Measurements from ENCODE around the gene NUDT21. TPM values are rescaled to one million over a fixed set of nuclear protein-coding genes. Genes with fewer than 3 reads are reported as not detected.

Gene NUDT21
- total and polyA plus RNA-seq, 11 donors: 10.9 to 74.3 (median 61.7) TPM

DNA sequence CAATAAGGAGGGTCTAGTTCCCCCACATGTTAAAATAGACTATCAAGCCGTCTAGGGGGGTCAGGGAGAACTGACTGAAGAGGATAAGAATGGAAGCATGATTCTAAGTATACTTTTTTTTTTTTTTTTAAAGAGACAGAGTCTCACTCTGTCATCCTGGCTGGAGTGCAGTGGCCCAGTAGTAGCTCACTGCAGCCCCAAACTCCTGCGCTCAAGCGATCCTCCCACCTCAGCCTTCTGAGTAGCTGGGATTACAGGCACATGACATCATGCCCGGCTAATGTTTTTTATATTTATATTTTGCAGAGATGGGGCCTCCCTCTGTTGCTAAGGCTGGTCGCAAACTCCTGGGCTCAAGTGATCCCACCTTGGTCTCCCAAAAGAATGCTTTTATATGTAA is 40.0 kb downstream of the NUDT21 start:
- H3K4me3 ChIP-seq: no peak overlapping the region
- no peak for ATAC-seq
- no peak overlapping the region for H3K27ac ChIP-seq
- no peaks in the 10 kb centered on the region for H3K27me3 ChIP-seq
- 55 to 82% (median 72%) methylated on average over 5 of the region's 5 CpGs for WGBS, 4 donors
- peaks cover 2 to 77% (median 61%) of the 10 kb centered on the region in 9 donors for H3K36me3 ChIP-seq
- TF ChIP-seq, protein P1, sequence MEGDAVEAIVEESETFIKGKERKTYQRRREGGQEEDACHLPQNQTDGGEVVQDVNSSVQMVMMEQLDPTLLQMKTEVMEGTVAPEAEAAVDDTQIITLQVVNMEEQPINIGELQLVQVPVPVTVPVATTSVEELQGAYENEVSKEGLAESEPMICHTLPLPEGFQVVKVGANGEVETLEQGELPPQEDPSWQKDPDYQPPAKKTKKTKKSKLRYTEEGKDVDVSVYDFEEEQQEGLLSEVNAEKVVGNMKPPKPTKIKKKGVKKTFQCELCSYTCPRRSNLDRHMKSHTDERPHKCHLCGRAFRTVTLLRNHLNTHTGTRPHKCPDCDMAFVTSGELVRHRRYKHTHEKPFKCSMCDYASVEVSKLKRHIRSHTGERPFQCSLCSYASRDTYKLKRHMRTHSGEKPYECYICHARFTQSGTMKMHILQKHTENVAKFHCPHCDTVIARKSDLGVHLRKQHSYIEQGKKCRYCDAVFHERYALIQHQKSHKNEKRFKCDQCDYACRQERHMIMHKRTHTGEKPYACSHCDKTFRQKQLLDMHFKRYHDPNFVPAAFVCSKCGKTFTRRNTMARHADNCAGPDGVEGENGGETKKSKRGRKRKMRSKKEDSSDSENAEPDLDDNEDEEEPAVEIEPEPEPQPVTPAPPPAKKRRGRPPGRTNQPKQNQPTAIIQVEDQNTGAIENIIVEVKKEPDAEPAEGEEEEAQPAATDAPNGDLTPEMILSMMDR (IDR thresholded peaks at IDR 0.05): no peak
- no peak for TF ChIP-seq POLR2A (IDR thresholded peaks at IDR 0.05)
- intact Hi-C loops (cut with DNase I): no loop called here
- H3K4me1 ChIP-seq: peaks cover 0 to 23% (median 7%) of the 10 kb centered on the region in 12 donors
- DNase-seq: no peak
- no peaks in the 10 kb centered on the region for H3K9me3 ChIP-seq

DNA sequence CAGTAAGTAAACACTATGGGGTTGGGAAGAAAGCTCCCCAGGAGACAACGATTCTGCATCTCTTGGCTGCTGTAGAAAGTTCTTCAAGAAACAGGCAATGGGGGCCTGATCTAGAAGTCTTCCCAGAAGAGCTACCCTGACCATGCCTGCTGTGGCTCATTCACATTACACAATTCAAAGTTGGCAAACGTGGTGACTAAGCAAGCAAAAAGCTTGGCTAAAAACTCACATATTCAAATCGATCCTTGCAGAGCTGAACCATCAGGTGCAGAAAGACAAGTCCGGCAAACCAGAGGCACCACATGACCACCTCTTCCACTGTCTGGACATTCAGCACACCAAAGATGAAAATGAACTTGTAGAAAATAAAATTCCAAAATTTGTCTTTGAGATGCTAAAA is 41.9 kb downstream of the NUDT21 start:
- no peak for ATAC-seq
- Histone ChIP-seq H3K4me1 (peaks cover 0 to 7% (median 0%) of the 10 kb centered on the region in 12 donors), H3K27ac (no peak overlapping the region), H3K4me3 (no peak overlapping the region), H3K36me3 (peaks cover 5 to 91% (median 75%) of the 10 kb centered on the region in 9 donors), H3K27me3 (no peaks in the 10 kb centered on the region), H3K9me3 (no peaks in the 10 kb centered on the region)
- WGBS, 4 donors: 80 to 91% (median 86%) methylated on average over 4 of the region's 4 CpGs
- intact Hi-C loops (cut with DNase I): no loop called here
- DNase-seq: no peak
- TF ChIP-seq, protein P1 (IDR thresholded peaks at IDR 0.05): no peak
- TF ChIP-seq POLR2A (IDR thresholded peaks at IDR 0.05): no peak

DNA sequence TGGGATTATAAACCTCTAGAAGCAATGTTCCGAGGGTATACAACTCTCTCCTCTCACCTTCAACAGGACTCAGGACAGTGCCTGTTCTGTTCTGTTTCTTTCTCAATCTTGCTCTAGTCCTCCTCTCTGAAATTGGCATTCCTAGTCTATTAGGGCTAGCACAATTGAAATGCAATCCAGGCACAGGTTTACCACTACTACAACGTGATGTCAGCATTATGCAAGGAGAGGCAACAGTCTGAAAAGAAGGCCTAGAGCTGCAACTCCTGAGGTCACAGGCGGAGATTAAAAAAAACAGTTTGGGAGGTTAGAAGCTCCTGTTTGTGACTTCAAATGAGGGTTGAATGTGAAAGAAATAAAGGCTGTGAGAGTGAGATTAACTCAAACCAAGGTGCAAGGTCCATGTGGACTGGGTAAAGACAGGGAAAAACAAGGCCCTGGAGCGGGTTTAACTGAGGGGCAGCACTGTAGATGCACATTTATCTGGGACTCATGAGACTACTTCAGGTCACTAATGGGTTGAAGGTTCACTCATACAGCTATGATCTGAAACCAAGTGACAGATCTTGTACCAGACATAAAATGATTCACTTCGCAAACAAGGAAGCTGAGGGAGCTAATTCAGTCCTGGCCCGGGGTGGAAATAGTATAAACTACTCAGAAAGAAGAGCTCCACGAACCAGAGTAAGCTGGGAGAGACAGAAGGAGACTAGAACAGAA is 42.6 kb downstream of the NUDT21 start:
- WGBS, 4 donors: 74 to 90% (median 86%) methylated on average over 7 of the region's 7 CpGs
- H3K27me3 ChIP-seq: no peaks in the 10 kb centered on the region
- H3K27ac ChIP-seq: no peak overlapping the region
- no peak for TF ChIP-seq POLR2A (IDR thresholded peaks at IDR 0.05)
- TF ChIP-seq, protein P1 (IDR thresholded peaks at IDR 0.05): no peak
- no peak for ATAC-seq
- H3K9me3 ChIP-seq: no peaks in the 10 kb centered on the region
- intact Hi-C loops (cut with DNase I): no loop called here
- H3K36me3 ChIP-seq: peaks cover 5 to 94% (median 76%) of the 10 kb centered on the region in 9 donors
- H3K4me1 ChIP-seq: peaks cover 0 to under 1% (median 0%) of the 10 kb centered on the region in 12 donors
- no peak for DNase-seq
- no peak overlapping the region for H3K4me3 ChIP-seq

DNA sequence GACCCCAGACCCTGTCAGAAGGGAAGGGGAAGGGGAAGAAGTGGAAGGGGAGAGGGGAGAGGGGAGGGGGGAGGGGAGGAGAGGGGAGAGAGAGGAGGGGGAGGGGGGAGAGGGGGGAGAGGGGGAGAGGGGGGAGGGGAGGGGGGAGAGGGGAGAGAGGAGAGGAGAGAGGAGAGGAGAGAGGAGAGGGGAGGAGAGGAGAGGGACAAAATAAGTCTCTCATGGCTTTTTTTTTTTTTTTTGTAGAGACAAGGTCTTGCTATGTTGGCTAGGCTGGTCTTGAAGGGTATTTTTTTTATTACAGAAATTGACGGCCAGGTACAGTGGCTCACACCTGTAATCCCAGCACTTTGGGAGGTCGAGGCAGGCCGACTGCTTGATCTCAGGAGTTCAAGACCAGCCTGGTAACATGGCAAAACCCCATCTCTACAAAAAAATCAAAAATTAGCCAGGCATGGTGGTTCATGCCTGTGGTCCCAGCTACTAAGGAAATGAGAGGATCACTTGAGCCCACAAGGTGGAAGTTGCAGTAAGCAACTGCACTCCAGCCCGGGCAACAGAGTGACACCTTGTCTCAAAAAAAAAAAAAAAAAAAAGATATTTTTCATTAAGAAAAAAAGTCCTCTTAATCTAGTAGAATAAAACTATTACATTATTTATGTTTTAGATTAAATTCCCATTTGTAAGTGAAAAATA is 45.0 kb downstream of the NUDT21 start:
- TF ChIP-seq, protein P1 (IDR thresholded peaks at IDR 0.05): no peak
- no peak for TF ChIP-seq POLR2A (IDR thresholded peaks at IDR 0.05)
- WGBS, 4 donors: 72 to 98% (median 82%) methylated on average over 4 of the region's 4 CpGs
- Histone ChIP-seq H3K4me3 (no peak overlapping the region), H3K9me3 (no peaks in the 10 kb centered on the region), H3K36me3 (peaks cover 8 to 94% (median 77%) of the 10 kb centered on the region in 9 donors), H3K4me1 (no peaks in the 10 kb centered on the region), H3K27ac (no peak overlapping the region), H3K27me3 (no peaks in the 10 kb centered on the region)
- no peak for ATAC-seq
- no peak for DNase-seq
- intact Hi-C loops (cut with DNase I): no loop called here
